Measurements from ENCODE around the gene RBM22.

GRCh38 chr5:150641824-150642566 lies 58.9 kb downstream of the RBM22 start:
- no peak for TF ChIP-seq FOXM1 (IDR thresholded peaks at IDR 0.05; ENCODE audit: borderline replicate concordance)
- TF ChIP-seq, protein P1, sequence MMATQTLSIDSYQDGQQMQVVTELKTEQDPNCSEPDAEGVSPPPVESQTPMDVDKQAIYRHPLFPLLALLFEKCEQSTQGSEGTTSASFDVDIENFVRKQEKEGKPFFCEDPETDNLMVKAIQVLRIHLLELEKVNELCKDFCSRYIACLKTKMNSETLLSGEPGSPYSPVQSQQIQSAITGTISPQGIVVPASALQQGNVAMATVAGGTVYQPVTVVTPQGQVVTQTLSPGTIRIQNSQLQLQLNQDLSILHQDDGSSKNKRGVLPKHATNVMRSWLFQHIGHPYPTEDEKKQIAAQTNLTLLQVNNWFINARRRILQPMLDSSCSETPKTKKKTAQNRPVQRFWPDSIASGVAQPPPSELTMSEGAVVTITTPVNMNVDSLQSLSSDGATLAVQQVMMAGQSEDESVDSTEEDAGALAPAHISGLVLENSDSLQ (IDR thresholded peaks at IDR 0.05): no peak
- TF ChIP-seq SP1 (IDR thresholded peaks at IDR 0.05): no peak
- no peak for TF ChIP-seq HDGF (IDR thresholded peaks at IDR 0.05; ENCODE audit: borderline replicate concordance)
- no peak for TF ChIP-seq FOXK2 (IDR thresholded peaks at IDR 0.05)
- no peak for TF ChIP-seq LEF1 (IDR thresholded peaks at IDR 0.05; ENCODE audit: borderline replicate concordance)
- no peak for TF ChIP-seq TARDBP (IDR thresholded peaks at IDR 0.05)
- TF ChIP-seq CTBP1 (IDR thresholded peaks at IDR 0.05; ENCODE audit: borderline replicate concordance): no peak
- no peak for TF ChIP-seq SUZ12 (IDR thresholded peaks at IDR 0.05)

All from HEK293T (cell line).